ENCODE measurements around the gene EMILIN2.

The EMILIN2 gene

GRCh38 chr18:2896990-2897389, 50.2 kb downstream of the EMILIN2 start:
- Histone ChIP-seq H3K27me3 (ENCODE audit: insufficient read depth, poor library complexity, severe bottlenecking) (no peaks in the 10 kb centered on the region), H3K27ac (replicated peaks) (no peak overlapping the region), H3K4me3 (replicated peaks; ENCODE audit: insufficient read depth, low read length) (no peak overlapping the region)
- TF ChIP-seq CTCF (IDR thresholded peaks at IDR 0.05; ENCODE audit: insufficient read depth, low read length): no peak
- no peak for TF ChIP-seq REST (IDR thresholded peaks at IDR 0.05; ENCODE audit: insufficient replicate concordance, low read depth)
- no peak for TF ChIP-seq SPI1 (IDR thresholded peaks at IDR 0.05; ENCODE audit: borderline replicate concordance, low read depth)
- TF ChIP-seq GABPA (IDR thresholded peaks at IDR 0.05; ENCODE audit: low read depth): no peak
- no peak for TF ChIP-seq POLR2AphosphoS5 (IDR thresholded peaks at IDR 0.05; ENCODE audit: low read depth)
- no peak for DNase-seq (ENCODE audit: low read depth in 1 of 2, low spot score in 1 of 2)

- no peak for TF ChIP-seq SPI1 (IDR thresholded peaks at IDR 0.05; ENCODE audit: borderline replicate concordance, low read depth)
- TF ChIP-seq CTCF (IDR thresholded peaks at IDR 0.05; ENCODE audit: insufficient read depth, low read length): no peak
- TF ChIP-seq POLR2AphosphoS5 (IDR thresholded peaks at IDR 0.05; ENCODE audit: low read depth): no peak
- no peak for TF ChIP-seq GABPA (IDR thresholded peaks at IDR 0.05; ENCODE audit: low read depth)
- DNase-seq (ENCODE audit: low read depth in 1 of 2, low spot score in 1 of 2): no peak
- Histone ChIP-seq H3K4me3 (replicated peaks; ENCODE audit: insufficient read depth, low read length) (no peak overlapping the region), H3K27me3 (ENCODE audit: insufficient read depth, poor library complexity, severe bottlenecking) (no peaks in the 10 kb centered on the region), H3K27ac (replicated peaks) (peak overlapping the region; percentile 48)
Measured at GRCh38 chr18:2897448-2898185, 50.8 kb downstream of the EMILIN2 start.

GRCh38 chr18:2898186-2898640, 51.4 kb downstream of the EMILIN2 start:
- peak overlapping the region; percentile 48 for H3K27ac ChIP-seq (replicated peaks)
- peak; percentile 88 to 97 for DNase-seq (ENCODE audit: low read depth in 1 of 2, low spot score in 1 of 2)
- H3K27me3 ChIP-seq (ENCODE audit: insufficient read depth, poor library complexity, severe bottlenecking): no peaks in the 10 kb centered on the region
- TF ChIP-seq SPI1 (IDR thresholded peaks at IDR 0.05; ENCODE audit: borderline replicate concordance, low read depth): peak; percentile 99
- no peak for TF ChIP-seq REST (IDR thresholded peaks at IDR 0.05; ENCODE audit: insufficient replicate concordance, low read depth)
- no peak for TF ChIP-seq GABPA (IDR thresholded peaks at IDR 0.05; ENCODE audit: low read depth)
- peak; percentile 89 for TF ChIP-seq POLR2AphosphoS5 (IDR thresholded peaks at IDR 0.05; ENCODE audit: low read depth)
- no peak for TF ChIP-seq CTCF (IDR thresholded peaks at IDR 0.05; ENCODE audit: insufficient read depth, low read length)
- no peak overlapping the region for H3K4me3 ChIP-seq (replicated peaks; ENCODE audit: insufficient read depth, low read length)

Measured in HL-60 (cell line).